H1 (cell line): ENCODE data around the gene GCHFR. TPM values are rescaled to one million over a fixed set of nuclear protein-coding genes. Genes with fewer than 3 reads are reported as not detected.

Experiments used
- polyA plus RNA-seq, 7 experiments: library from polyadenylated mRNA; depleted of rRNA in 3 of 7; stranded (reverse) in 5 of 7; unstranded in 2 of 7; fragments of >200 nt in 5 of 7; fragments of 200-250 nt in 2 of 7; gene quantifications; 1 replicate in 5 of 7; 2 replicates in 1 of 7; 4 replicates in 1 of 7; pipeline versions ENCODE4 v1.2.1 to v1.2.3, GENCODE V29; 2011 to 2013; ENCODE audit warnings: missing spikeins in 2 of 7, mixed read lengths in 2 of 7
- total RNA-seq: library from RNA; stranded (reverse); fragmentation: NEBNext Ultra II Directional; extraction: Animal tissue kit (Norgen Biotek cat#: 25700); gene quantifications from 2 replicates; pipeline ENCODE4 v1.2.1, GENCODE V29; 2021
- TF ChIP-seq, protein P1 (sequence below), 3 experiments: IDR thresholded peaks; 1 replicate in 2 of 3; 2 replicates in 1 of 3; pipeline versions ENCODE4 v1.5.1 to v1.6.1; 2011; ENCODE audit warnings: low read length in 3 of 3, mild to moderate bottlenecking in 3 of 3, inconsistent platforms in 2 of 3, low read depth in 1 of 3, moderate library complexity in 1 of 3; ENCODE audit not compliant: insufficient read depth in 1 of 3; ENCODE audit errors: control extremely low read depth in 1 of 3

Gene GCHFR
- total and polyA plus RNA-seq, 2 of the 8 experiments (the other 6 are each of a cell fraction or from before 2014, with no cell fraction given) = 25.9 to 81.5 TPM

DNA sequence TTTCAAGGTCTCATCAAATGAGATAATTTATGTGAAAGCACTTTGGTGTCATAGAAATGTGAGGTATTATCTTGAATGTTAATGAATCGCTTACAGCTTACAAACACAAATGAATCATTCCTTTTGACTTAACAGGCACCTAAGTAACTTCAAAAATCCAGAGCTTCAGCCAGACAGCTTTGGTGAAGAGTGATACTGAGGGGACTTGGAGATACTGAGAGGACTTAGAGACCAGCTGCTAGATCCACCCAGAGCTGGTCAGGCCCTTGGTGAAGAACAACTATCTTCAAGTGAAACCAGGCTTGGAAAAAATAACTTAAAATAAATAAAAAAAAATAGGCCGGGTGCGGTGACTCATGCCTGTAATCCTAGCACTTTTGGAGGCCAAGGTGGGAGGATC lies 26.9 kb downstream of the GCHFR start (continued):
- TF ChIP-seq, protein P1, sequence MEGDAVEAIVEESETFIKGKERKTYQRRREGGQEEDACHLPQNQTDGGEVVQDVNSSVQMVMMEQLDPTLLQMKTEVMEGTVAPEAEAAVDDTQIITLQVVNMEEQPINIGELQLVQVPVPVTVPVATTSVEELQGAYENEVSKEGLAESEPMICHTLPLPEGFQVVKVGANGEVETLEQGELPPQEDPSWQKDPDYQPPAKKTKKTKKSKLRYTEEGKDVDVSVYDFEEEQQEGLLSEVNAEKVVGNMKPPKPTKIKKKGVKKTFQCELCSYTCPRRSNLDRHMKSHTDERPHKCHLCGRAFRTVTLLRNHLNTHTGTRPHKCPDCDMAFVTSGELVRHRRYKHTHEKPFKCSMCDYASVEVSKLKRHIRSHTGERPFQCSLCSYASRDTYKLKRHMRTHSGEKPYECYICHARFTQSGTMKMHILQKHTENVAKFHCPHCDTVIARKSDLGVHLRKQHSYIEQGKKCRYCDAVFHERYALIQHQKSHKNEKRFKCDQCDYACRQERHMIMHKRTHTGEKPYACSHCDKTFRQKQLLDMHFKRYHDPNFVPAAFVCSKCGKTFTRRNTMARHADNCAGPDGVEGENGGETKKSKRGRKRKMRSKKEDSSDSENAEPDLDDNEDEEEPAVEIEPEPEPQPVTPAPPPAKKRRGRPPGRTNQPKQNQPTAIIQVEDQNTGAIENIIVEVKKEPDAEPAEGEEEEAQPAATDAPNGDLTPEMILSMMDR (IDR thresholded peaks at IDR 0.05; ENCODE audit: control extremely low read depth in 1 of 3, insufficient read depth in 1 of 3, low read depth in 1 of 3, low read length in 3 of 3) = no peak
